Astrocyte (in vitro differentiated cells and primary cell): ENCODE data around the gene SLC44A3.

Experiments used
- CTCF ChIP-seq: IDR thresholded peaks from 2 replicates; pipeline ENCODE4 v1.5.1; 2011; ENCODE audit warnings: low read depth, mild to moderate bottlenecking, inconsistent platforms, low read length, moderate library complexity; ENCODE audit not compliant: insufficient read depth
- EZH2 ChIP-seq: IDR thresholded peaks from 2 replicates; pipeline ENCODE4 v1.6.1; 2012; ENCODE audit warnings: mild to moderate bottlenecking, low read length, inconsistent platforms; ENCODE audit not compliant: insufficient read depth

DNA sequence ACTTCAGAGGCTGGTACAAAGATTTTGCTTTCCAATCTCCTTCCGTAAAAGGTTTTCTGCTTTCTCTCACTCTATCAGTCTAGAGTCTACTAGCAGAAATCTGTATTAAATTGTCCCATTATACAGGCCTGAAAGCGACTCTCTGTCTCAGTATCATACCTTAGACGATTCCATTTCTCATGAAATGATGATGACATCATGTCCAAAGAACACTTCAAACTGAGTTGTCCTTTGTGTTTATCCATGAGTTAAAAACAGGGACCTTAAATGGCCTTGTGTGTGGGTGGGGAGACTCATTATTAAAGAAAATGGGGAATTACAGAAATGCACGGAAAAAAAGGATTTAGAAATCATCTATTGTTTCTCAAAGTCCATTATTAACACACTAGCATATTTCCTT is 21.0 kb upstream of the SLC44A3 start:
- TF ChIP-seq CTCF (no peak), EZH2 (no peak)
